HUES48 (cell line): ENCODE results near the gene NELFB.
"Not testable (repeated sequence)": the region's sequence is repeated elsewhere in the genome, so short reads cannot be mapped to it uniquely, and the experiment has no call there.

Experiments
- H3K27ac ChIP-seq: one replicate; pipeline ENCODE4 v1.7.0; 2013; ENCODE audit warnings: low read depth, low read length, inconsistent platforms
- H3K27me3 ChIP-seq: 2 replicates; pipeline ENCODE4 v1.6.1; 2013; ENCODE audit warnings: mild to moderate bottlenecking, low read length; ENCODE audit not compliant: control insufficient read depth, insufficient read depth
- H3K36me3 ChIP-seq: 2 replicates; pipeline ENCODE4 v1.6.1; 2013; ENCODE audit warnings: low read length; ENCODE audit not compliant: control insufficient read depth, insufficient read depth
- H3K4me1 ChIP-seq: 2 replicates; pipeline ENCODE4 v1.6.1; 2013; ENCODE audit warnings: mild to moderate bottlenecking, low read length; ENCODE audit not compliant: control insufficient read depth, insufficient read depth
- H3K4me3 ChIP-seq: 2 replicates; pipeline ENCODE4 v1.5.1; 2013; ENCODE audit warnings: mild to moderate bottlenecking, low read depth, low read length
- H3K9ac ChIP-seq: 2 replicates; pipeline ENCODE4 v1.6.1; 2013; ENCODE audit warnings: mild to moderate bottlenecking, low read depth, low read length, moderate library complexity
- H3K9me3 ChIP-seq: 2 replicates; pipeline ENCODE4 v1.6.1; 2013; ENCODE audit warnings: low read length; ENCODE audit not compliant: control insufficient read depth, insufficient read depth

NELFB gene

GRCh38 chr9:137239541-137240200 lies 15.5 kb upstream of the NELFB start:
- Histone ChIP-seq H3K27ac (peak overlapping the region; percentile 96), H3K36me3 (peaks cover 22% of the 10 kb centered on the region), H3K4me3 (peak overlapping the region; percentile 85), H3K4me1 (peaks cover 18% of the 10 kb centered on the region), H3K9ac (peak overlapping the region; percentile 71)
- not testable (repeated sequence) for H3K9me3 ChIP-seq, H3K27me3 ChIP-seq

- Histone ChIP-seq H3K4me1 (peaks cover 22% of the 10 kb centered on the region), H3K36me3 (peaks cover 22% of the 10 kb centered on the region), H3K4me3 (peak overlapping the region; percentile 85)
These were observed 14.7 kb upstream of the NELFB start for GRCh38 chr9:137240318-137240840.

GRCh38 chr9:137240841-137241489 lies 14.2 kb upstream of the NELFB start, which contains the start of gene TUBB4B:
TSS of gene TUBB4B (plus strand) at chr9:137241287. CDS start at chr9:137241361, 74 bp downstream.
- Histone ChIP-seq H3K9me3 (no peaks in the 10 kb centered on the region), H3K4me1 (peaks cover 22% of the 10 kb centered on the region), H3K27me3 (no peaks in the 10 kb centered on the region), H3K27ac (peak within 1 kb of the TSS; percentile 96), H3K4me3 (peak within 1 kb of the TSS; percentile 85), H3K9ac (peak within 1 kb of the TSS; percentile 71), H3K36me3 (peaks cover 22% of the 10 kb centered on the region)

More at GRCh38 chr9:137240318-137240840, 14.7 kb upstream of the NELFB start:
- H3K9me3 ChIP-seq = no peaks in the 10 kb centered on the region
- no peaks in the 10 kb centered on the region for H3K27me3 ChIP-seq
- peak overlapping the region; percentile 96 for H3K27ac ChIP-seq
- H3K9ac ChIP-seq = peak overlapping the region; percentile 71

- peak overlapping the region; percentile 78 for H3K27ac ChIP-seq
- H3K9me3 ChIP-seq = no peaks in the 10 kb centered on the region
- H3K36me3 ChIP-seq = peaks cover 22% of the 10 kb centered on the region
- H3K9ac ChIP-seq = peak overlapping the region; percentile 48; the same call in 1 of the 2 replicates
- peak overlapping the region; percentile 79 for H3K4me3 ChIP-seq
- H3K27me3 ChIP-seq = no peaks in the 10 kb centered on the region
- H3K4me1 ChIP-seq = peaks cover 22% of the 10 kb centered on the region
These were observed 13.4 kb upstream of the NELFB start for GRCh38 chr9:137241490-137242268.

GRCh38 chr9:137242269-137243203 lies 12.6 kb upstream of the NELFB start:
- Histone ChIP-seq H3K9ac (peak overlapping the region; percentile 48; the same call in 1 of the 2 replicates), H3K36me3 (peaks cover 22% of the 10 kb centered on the region), H3K4me3 (peak overlapping the region; percentile 79), H3K27me3 (no peaks in the 10 kb centered on the region), H3K4me1 (peaks cover 22% of the 10 kb centered on the region), H3K27ac (no peak overlapping the region), H3K9me3 (no peaks in the 10 kb centered on the region)

GRCh38 chr9:137243266-137243625 lies 11.9 kb upstream of the NELFB start:
- H3K27me3 ChIP-seq, H3K4me3 ChIP-seq, H3K27ac ChIP-seq, H3K9ac ChIP-seq, H3K9me3 ChIP-seq: not testable (repeated sequence)
- H3K36me3 ChIP-seq = peaks cover 22% of the 10 kb centered on the region
- peaks cover 22% of the 10 kb centered on the region for H3K4me1 ChIP-seq

- peaks cover 22% of the 10 kb centered on the region for H3K36me3 ChIP-seq
- H3K9me3 ChIP-seq = no peaks in the 10 kb centered on the region
- H3K9ac ChIP-seq = no peak overlapping the region
- no peak overlapping the region for H3K4me3 ChIP-seq
- peaks cover 22% of the 10 kb centered on the region for H3K4me1 ChIP-seq
- peak overlapping the region; percentile 67 for H3K27ac ChIP-seq
- no peaks in the 10 kb centered on the region; the same call in 1 of the 2 replicates for H3K27me3 ChIP-seq
These were observed 11.3 kb upstream of the NELFB start for GRCh38 chr9:137243626-137244485.

GRCh38 chr9:137244486-137245449 lies 10.4 kb upstream of the NELFB start:
- peaks cover 22% of the 10 kb centered on the region for H3K4me1 ChIP-seq
- H3K9ac ChIP-seq = no peak overlapping the region
- H3K4me3 ChIP-seq = no peak overlapping the region
- H3K27me3 ChIP-seq = no peaks in the 10 kb centered on the region; the same call in 1 of the 2 replicates
- H3K9me3 ChIP-seq = no peaks in the 10 kb centered on the region
- peaks cover 22% of the 10 kb centered on the region for H3K36me3 ChIP-seq
- peak overlapping the region; percentile 67 for H3K27ac ChIP-seq
